Astrocyte (in vitro differentiated cells and primary cell): ENCODE data around the gene DNAH5.

Experiments
- CTCF ChIP-seq: IDR thresholded peaks from 2 replicates; pipeline ENCODE4 v1.5.1; 2011; ENCODE audit warnings: low read depth, mild to moderate bottlenecking, inconsistent platforms, low read length, moderate library complexity; ENCODE audit not compliant: insufficient read depth
- EZH2 ChIP-seq: IDR thresholded peaks from 2 replicates; pipeline ENCODE4 v1.6.1; 2012; ENCODE audit warnings: mild to moderate bottlenecking, low read length, inconsistent platforms; ENCODE audit not compliant: insufficient read depth

DNA sequence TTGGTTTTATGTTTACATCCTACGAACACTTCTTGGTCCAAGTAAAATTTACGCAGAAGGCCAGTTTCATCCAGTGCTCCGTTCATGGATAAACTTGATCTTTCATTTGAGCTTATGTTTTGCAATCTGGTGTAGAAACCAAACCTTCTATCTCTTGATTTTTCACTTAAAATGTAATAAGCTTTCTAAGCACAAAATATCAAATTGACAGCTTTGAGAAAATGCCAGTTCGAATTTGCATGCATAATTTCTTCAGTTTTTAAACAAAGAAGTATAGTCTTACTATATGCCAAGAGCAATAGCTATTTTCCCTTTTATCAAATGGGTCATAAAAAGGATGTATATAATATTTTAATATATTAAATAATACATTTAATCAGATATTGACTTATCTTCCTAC, 17.8 kb downstream of the DNAH5 start:
- no peak for TF ChIP-seq EZH2
- TF ChIP-seq CTCF = no peak
